ENCODE measurements around the gene KAZN.

The KAZN gene

GRCh38 chr1:14875524-14876509, 277.3 kb downstream of the KAZN start:
- DNase-seq (ENCODE audit: low read depth in 2 of 2, low spot score in 1 of 2), result no peak

GRCh38 chr1:14876747-14877146, 278.3 kb downstream of the KAZN start:
- DNase-seq (ENCODE audit: low read depth in 2 of 2, low spot score in 1 of 2), result no peak

GRCh38 chr1:14877224-14877623, 278.7 kb downstream of the KAZN start:
- no peak for DNase-seq (ENCODE audit: low read depth in 2 of 2, low spot score in 1 of 2)

GRCh38 chr1:14878124-14878523, 279.6 kb downstream of the KAZN start:
- DNase-seq (ENCODE audit: low read depth in 2 of 2, low spot score in 1 of 2), result no peak

- no peak for DNase-seq (ENCODE audit: low read depth in 2 of 2, low spot score in 1 of 2)
These were observed 280.5 kb downstream of the KAZN start for GRCh38 chr1:14878951-14879350.

GRCh38 chr1:14880456-14881316, 282.2 kb downstream of the KAZN start:
- DNase-seq (ENCODE audit: low read depth in 2 of 2, low spot score in 1 of 2), result no peak

GRCh38 chr1:14881775-14882672, 283.5 kb downstream of the KAZN start:
- no peak for DNase-seq (ENCODE audit: low read depth in 2 of 2, low spot score in 1 of 2)

- DNase-seq (ENCODE audit: low read depth in 2 of 2, low spot score in 1 of 2), result no peak
These were observed 286.2 kb downstream of the KAZN start for GRCh38 chr1:14884614-14885175.

GRCh38 chr1:14887044-14887566, 288.6 kb downstream of the KAZN start:
- DNase-seq (ENCODE audit: low read depth in 2 of 2, low spot score in 1 of 2), result no peak

- no peak for DNase-seq (ENCODE audit: low read depth in 2 of 2, low spot score in 1 of 2)
These were observed 289.4 kb downstream of the KAZN start for GRCh38 chr1:14887764-14888350.

- no peak for DNase-seq (ENCODE audit: low read depth in 2 of 2, low spot score in 1 of 2)
These were observed 289.9 kb downstream of the KAZN start for GRCh38 chr1:14888374-14888773.

GRCh38 chr1:14889825-14890440, 291.4 kb downstream of the KAZN start:
- no peak for DNase-seq (ENCODE audit: low read depth in 2 of 2, low spot score in 1 of 2)

GRCh38 chr1:14891991-14892390, 293.5 kb downstream of the KAZN start:
- no peak for DNase-seq (ENCODE audit: low read depth in 2 of 2, low spot score in 1 of 2)

- no peak for DNase-seq (ENCODE audit: low read depth in 2 of 2, low spot score in 1 of 2)
These were observed 296.5 kb downstream of the KAZN start for GRCh38 chr1:14894811-14895560.

GRCh38 chr1:14895727-14896126, 297.2 kb downstream of the KAZN start:
- no peak for DNase-seq (ENCODE audit: low read depth in 2 of 2, low spot score in 1 of 2)

GRCh38 chr1:14896381-14897079, 298.0 kb downstream of the KAZN start:
- no peak for DNase-seq (ENCODE audit: low read depth in 2 of 2, low spot score in 1 of 2)

GRCh38 chr1:14897080-14897449, 298.6 kb downstream of the KAZN start:
- no peak for DNase-seq (ENCODE audit: low read depth in 2 of 2, low spot score in 1 of 2)

- DNase-seq (ENCODE audit: low read depth in 2 of 2, low spot score in 1 of 2), result no peak
These were observed 299.1 kb downstream of the KAZN start for GRCh38 chr1:14897547-14897946.

Data from stimulated activated CD8-positive, alpha-beta memory T cell treated with anti-CD3 and anti-CD28 coated beads, Interleukin-4, amount 100 ng/mL, for 4 hours (primary cell).